CD4-positive, alpha-beta T cell (primary cell): ENCODE results near the gene ANKFN1. TPM values are rescaled to one million over a fixed set of nuclear protein-coding genes. Genes with fewer than 3 reads are reported as not detected.

ENCODE experiments used
- ATAC-seq: fragments of 200-7000 bp; cut with Tn5 transposase; one replicate; pipeline ENCODE4 v1.10.0; 2022; ENCODE audit warnings: mild to moderate bottlenecking; ENCODE audit not compliant: poor library complexity
- CTCF ChIA-PET: fragments of 350-600 bp; sonication (Branson Sonifier 250); formaldehyde crosslinking; loops from one replicate; lab custom pipeline; 2021; ENCODE audit warnings: antibody characterized with exemption, inconsistent platforms; lab: Charles Lee
- POLR2A ChIA-PET: fragments of 350-600 bp; sonication (Branson Sonifier 250); formaldehyde crosslinking; loops from one replicate; lab custom pipeline; 2021; ENCODE audit warnings: antibody characterized with exemption, inconsistent platforms; lab: Charles Lee
- DNase-seq, 14 experiments: peaks; one replicate each; pipeline ENCODE4 v3.0.0-alpha.2; 2013 to 2020; ENCODE audit warnings: mixed read lengths in 2 of 14
- H3K27ac ChIP-seq, 2 donors: one replicate each; pipeline versions ENCODE4 v1.5.1 to v1.7.0; 2013; ENCODE audit warnings: low read length in 2 of 2, low read depth in 1 of 2, mild to moderate bottlenecking in 1 of 2
- H3K27me3 ChIP-seq, 2 experiments: 1 replicate in 1 of 2; 2 replicates in 1 of 2; pipeline versions ENCODE4 v1.6.1 to v1.7.0; 2013; ENCODE audit warnings: low read length in 2 of 2, control low read depth in 1 of 2, mild to moderate bottlenecking in 1 of 2, moderate library complexity in 1 of 2; ENCODE audit not compliant: insufficient read depth in 2 of 2, control insufficient read depth in 1 of 2
- H3K36me3 ChIP-seq: one replicate; pipeline ENCODE4 v1.6.1; 2013; ENCODE audit warnings: low read length, control low read depth; ENCODE audit not compliant: insufficient read depth
- H3K4me1 ChIP-seq: one replicate; pipeline ENCODE4 v1.6.1; 2013; ENCODE audit warnings: low read length, control low read depth; ENCODE audit not compliant: insufficient read depth
- H3K4me3 ChIP-seq: one replicate; pipeline ENCODE4 v1.5.1; 2013; ENCODE audit warnings: mild to moderate bottlenecking, low read length, moderate library complexity
- H3K9me3 ChIP-seq, 2 experiments: 1 replicate in 1 of 2; 2 replicates in 1 of 2; pipeline versions ENCODE4 v1.6.1 to v1.7.0; 2013; ENCODE audit warnings: low read length in 2 of 2, mild to moderate bottlenecking in 2 of 2, control low read depth in 1 of 2, moderate library complexity in 1 of 2; ENCODE audit not compliant: control insufficient read depth in 1 of 2, insufficient read depth in 1 of 2
- H3K27ac Mint-ChIP-seq: one replicate; pipeline ENCODE4 v1.8.0; 2020; ENCODE audit warnings: mixed read lengths
- H3K27me3 Mint-ChIP-seq: one replicate; pipeline ENCODE4 v1.8.0; 2021; ENCODE audit warnings: mixed read lengths
- H3K36me3 Mint-ChIP-seq: one replicate; pipeline ENCODE4 v1.8.0; 2021; ENCODE audit warnings: low read depth, mixed read lengths
- H3K4me1 Mint-ChIP-seq: one replicate; pipeline ENCODE4 v1.8.0; 2021; ENCODE audit warnings: low read depth, mixed read lengths
- H3K4me3 Mint-ChIP-seq: one replicate; pipeline ENCODE4 v1.8.0; 2020; ENCODE audit warnings: mild to moderate bottlenecking, mixed read lengths
- H3K9me3 Mint-ChIP-seq: one replicate; pipeline ENCODE4 v1.8.0; 2020; ENCODE audit warnings: mixed read lengths
- CTCF ChIP-seq: fragments of 200-600 bp; IDR thresholded peaks from one replicate; pipeline ENCODE4 v1.8.0; 2022; ENCODE audit warnings: antibody characterized with exemption, mild to moderate bottlenecking
- intact Hi-C, 2 experiments: fragments of 100-400 bp; cut with DNase I in 1 of 2; cut with micrococcal nuclease in 1 of 2; formaldehyde crosslinking; loops; one replicate each; pipeline versions ENCODE4 v1.15.1 to v1.9.0; 2023 to 2025; cut with DNase I, micrococcal nuclease
- total RNA-seq, 174 experiments: library from RNA in 2 of 174; stranded (reverse) in 2 of 174; gene quantifications; one replicate each; pipeline ENCODE4 v1.2.3 and lab custom pipeline; 2021 to 2026

Gene ANKFN1
- total RNA-seq, 2 experiments from 2014 or later = not detected

DNA sequence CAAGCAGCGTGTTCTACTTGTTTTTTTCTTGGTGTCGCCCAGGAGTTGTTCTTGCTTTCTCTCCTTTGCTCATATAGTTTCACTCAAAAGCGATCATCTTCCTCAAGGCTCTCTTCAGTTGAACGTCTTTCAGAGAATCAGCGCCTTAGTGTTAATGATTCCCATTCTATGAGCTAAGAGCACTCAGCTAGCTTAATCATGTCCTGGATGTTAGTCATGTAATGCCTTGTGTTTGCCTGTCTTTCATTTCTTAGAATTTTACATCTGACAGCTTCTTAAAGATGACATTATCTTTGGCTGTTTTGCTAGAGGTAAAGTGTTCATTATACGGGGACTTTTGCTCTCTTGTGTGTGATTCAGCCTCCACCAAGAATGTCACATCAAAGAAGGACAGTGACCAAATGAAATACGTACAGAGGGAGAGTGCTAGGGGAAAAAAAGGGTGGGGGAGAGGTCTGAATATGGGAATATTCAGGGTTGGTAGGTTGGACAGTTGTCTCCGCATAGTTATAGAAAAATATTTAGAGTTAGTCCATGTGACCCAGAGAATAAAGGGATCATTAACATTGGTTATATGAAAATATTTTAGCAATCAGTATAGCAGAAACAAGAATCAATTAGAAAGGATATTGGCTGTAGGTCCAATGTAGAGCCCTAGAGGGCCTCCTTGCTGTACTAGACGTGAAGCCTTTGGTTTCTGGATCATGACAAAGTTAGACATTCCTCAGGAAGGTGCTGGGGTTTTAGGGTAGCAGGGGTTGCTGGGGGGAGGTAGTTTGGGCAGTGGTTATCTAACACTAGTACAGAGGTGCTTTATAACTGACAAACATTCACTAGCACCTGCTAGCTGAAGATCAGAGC, 31.9 kb upstream of the ANKFN1 start:
- H3K9me3 Mint-ChIP-seq = no peaks in the 10 kb centered on the region
- no peak for ATAC-seq

DNA sequence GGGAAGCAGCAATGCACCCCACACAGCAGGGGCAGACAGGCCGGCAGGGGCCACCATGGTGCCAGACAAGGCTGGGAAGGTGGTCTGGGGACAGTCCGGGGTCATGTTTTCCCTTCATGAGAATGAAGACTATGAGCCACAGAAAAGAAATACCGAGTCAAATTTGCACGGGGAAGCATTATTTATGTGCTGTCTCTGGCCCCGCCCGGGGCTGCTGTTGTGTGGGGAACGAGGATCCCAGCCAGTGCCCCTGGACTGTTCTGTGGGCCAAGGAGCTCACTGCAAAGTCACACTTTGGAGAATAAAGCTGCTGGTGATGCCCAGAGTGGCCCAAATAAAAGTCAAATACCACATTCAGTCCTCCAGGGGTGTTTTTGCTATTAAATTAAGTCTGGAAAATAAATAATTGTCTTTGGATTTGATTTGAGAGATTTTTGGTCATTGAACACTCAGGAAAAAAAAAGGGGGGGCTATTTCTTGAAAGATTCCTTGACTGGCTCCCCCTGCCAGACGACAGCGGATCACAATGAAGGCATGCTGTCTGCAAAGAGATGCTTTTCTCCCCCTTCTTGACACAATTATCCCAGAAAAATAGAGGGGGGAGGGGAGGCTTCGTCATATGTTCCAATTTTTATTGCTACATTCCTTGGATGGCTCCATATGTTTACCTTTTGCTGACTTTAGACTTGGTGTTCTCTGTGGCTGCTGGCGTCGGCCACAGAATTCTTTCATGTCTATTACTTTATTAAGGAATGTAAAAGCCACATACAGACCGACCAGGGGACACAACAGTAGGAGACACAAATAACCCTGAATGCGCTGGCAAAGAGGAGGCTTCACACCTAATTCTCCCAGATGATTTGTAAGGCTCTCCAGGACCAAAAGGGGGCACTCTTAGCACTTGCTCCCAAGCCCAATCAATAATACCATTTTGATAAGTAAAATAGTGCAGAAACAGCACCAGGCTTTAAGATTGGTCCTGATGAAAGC, 27.1 kb upstream of the ANKFN1 start:
- H3K36me3 ChIP-seq = no peaks in the 10 kb centered on the region
- no peak for TF ChIP-seq CTCF
- peaks cover 0 to 7% of the 10 kb centered on the region in 2 experiments for H3K27me3 ChIP-seq
- intact Hi-C loops = no loop called here
- H3K4me3 ChIP-seq = no peak overlapping the region
- no peaks in the 10 kb centered on the region for H3K4me1 Mint-ChIP-seq
- H3K27me3 Mint-ChIP-seq = peaks cover 3% of the 10 kb centered on the region
- no peak overlapping the region for H3K4me3 Mint-ChIP-seq
- no peak for ATAC-seq
- DNase-seq = peak in 3 of 14 experiments; percentile 2 to 29 (median 17)
- H3K36me3 Mint-ChIP-seq = no peaks in the 10 kb centered on the region
- ChIA-PET CTCF (no interaction called here), POLR2A (no interaction called here)
- no peaks in the 10 kb centered on the region for H3K4me1 ChIP-seq
- no peak overlapping the region for H3K27ac ChIP-seq
- H3K9me3 ChIP-seq = no peaks in the 10 kb centered on the region
- H3K9me3 Mint-ChIP-seq = no peaks in the 10 kb centered on the region
- H3K27ac Mint-ChIP-seq = no peak overlapping the region

More for the DNA sequence above, 31.9 kb upstream of the ANKFN1 start:
- H3K27ac Mint-ChIP-seq = no peak overlapping the region
- Histone ChIP-seq H3K9me3 (no peaks in the 10 kb centered on the region), H3K4me3 (no peak overlapping the region), H3K27me3 (peaks cover 0 to 10% of the 10 kb centered on the region in 2 experiments), H3K36me3 (no peaks in the 10 kb centered on the region), H3K4me1 (no peaks in the 10 kb centered on the region), H3K27ac (no peak overlapping the region)
- DNase-seq = no peak
- H3K36me3 Mint-ChIP-seq = no peaks in the 10 kb centered on the region
- no peak overlapping the region for H3K4me3 Mint-ChIP-seq
- peaks cover 3% of the 10 kb centered on the region for H3K27me3 Mint-ChIP-seq
- ChIA-PET POLR2A (interaction anchor here (0.7 kb wide), 1 partner anchor 119 kb away, joined by 3 read pairs; no protein-coding TSS in a partner anchor), CTCF (no interaction called here)
- no peak for TF ChIP-seq CTCF
- intact Hi-C loops = loop anchor here in 1 of 2 experiments (5.0 kb wide), 1 partner anchor 596 kb away; no protein-coding TSS in a partner anchor
- no peaks in the 10 kb centered on the region for H3K4me1 Mint-ChIP-seq

- intact Hi-C loops = no loop called here
- Mint-ChIP-seq H3K36me3 (no peaks in the 10 kb centered on the region), H3K27ac (no peak overlapping the region), H3K4me1 (no peaks in the 10 kb centered on the region), H3K27me3 (peaks cover 3% of the 10 kb centered on the region), H3K4me3 (no peak overlapping the region), H3K9me3 (no peaks in the 10 kb centered on the region)
- no peak for DNase-seq
- TF ChIP-seq CTCF = no peak
- ChIA-PET POLR2A (no interaction called here), CTCF (no interaction called here)
- Histone ChIP-seq H3K4me1 (no peaks in the 10 kb centered on the region), H3K27me3 (peaks cover 3 to 5% of the 10 kb centered on the region in 2 experiments), H3K27ac (no peak overlapping the region), H3K9me3 (no peaks in the 10 kb centered on the region), H3K4me3 (no peak overlapping the region), H3K36me3 (no peaks in the 10 kb centered on the region)
- no peak for ATAC-seq
Observed at GRCh38 chr17:56130026-56130425, 23.2 kb upstream of the ANKFN1 start.
